B cell (primary cell): ENCODE data around the gene TLX1. TPM values are rescaled to one million over a fixed set of nuclear protein-coding genes. Genes with fewer than 3 reads are reported as not detected.

Experiments used
- ATAC-seq: fragments of 200-7000 bp; cut with Tn5 transposase; one replicate; pipeline ENCODE4 v1.10.0; 2021; ENCODE audit warnings: low read depth, mild to moderate bottlenecking, moderate number of reproducible peaks, moderate library complexity
- CTCF ChIA-PET: fragments of 350-600 bp; sonication (Branson Sonifier 250); formaldehyde crosslinking; loops from one replicate; lab custom pipeline; 2021; ENCODE audit warnings: antibody characterized with exemption, inconsistent platforms; lab: Charles Lee
- POLR2A ChIA-PET: fragments of 350-600 bp; sonication (Branson Sonifier 250); formaldehyde crosslinking; loops from one replicate; lab custom pipeline; 2021; ENCODE audit warnings: antibody characterized with exemption; lab: Charles Lee
- DNase-seq: peaks from one replicate; pipeline ENCODE4 v3.0.0; 2013
- H2AFZ ChIP-seq: 2 replicates; pipeline ENCODE4 v1.6.1; 2012; ENCODE audit warnings: mild to moderate bottlenecking, low read depth, low read length; ENCODE audit not compliant: insufficient read depth, poor library complexity, severe bottlenecking
- H3K27ac ChIP-seq, 2 donors: 1 replicate in 1 of 2; 2 replicates in 1 of 2; pipeline ENCODE4 v1.5.1; 2012 to 2013; ENCODE audit warnings: low read length in 2 of 2, mild to moderate bottlenecking in 2 of 2, moderate library complexity in 1 of 2
- H3K27me3 ChIP-seq, 4 experiments: fragments of 200-600 bp in 1 of 4; sonication (generic) in 1 of 4; replicated peaks in 1 of 4; 1 replicate in 2 of 4; 2 replicates in 2 of 4; pipeline versions ENCODE4 v1.6.1 to v1.7.0; 2013 to 2016; ENCODE audit warnings: low read length in 3 of 4, mild to moderate bottlenecking in 2 of 4, mixed read lengths in 1 of 4, moderate library complexity in 1 of 4; ENCODE audit not compliant: insufficient read depth in 4 of 4, control insufficient read depth in 3 of 4; ENCODE audit errors: control extremely low read depth in 1 of 4
- H3K36me3 ChIP-seq, 2 experiments: replicated peaks in 1 of 2; 1 replicate in 1 of 2; 2 replicates in 1 of 2; pipeline versions ENCODE4 v1.6.1 to v1.7.1; 2013; ENCODE audit warnings: low read length in 1 of 2; ENCODE audit not compliant: insufficient read depth in 2 of 2, control insufficient read depth in 1 of 2; ENCODE audit errors: control extremely low read depth in 1 of 2, extremely low read depth in 1 of 2
- H3K4me1 ChIP-seq, 2 donors: fragments of 200-600 bp in 1 of 2; sonication (generic) in 1 of 2; 1 replicate in 1 of 2; 2 replicates in 1 of 2; pipeline versions ENCODE4 v1.5.1 to v1.6.1; 2013 to 2017; ENCODE audit warnings: low read length in 2 of 2; ENCODE audit not compliant: control insufficient read depth in 2 of 2, insufficient read depth in 2 of 2
- H3K4me2 ChIP-seq: replicated peaks from 2 replicates; pipeline ENCODE3; 2012; ENCODE audit warnings: mild to moderate bottlenecking, low read depth, low read length; ENCODE audit not compliant: poor library complexity, severe bottlenecking
- H3K4me3 ChIP-seq, 5 experiments: fragments of 200-600 bp in 1 of 5; sonication (generic) in 1 of 5; 1 replicate in 3 of 5; 2 replicates in 2 of 5; pipeline versions ENCODE4 v1.5.1 to v1.7.0; 2011 to 2016; ENCODE audit warnings: low read length in 4 of 5, mild to moderate bottlenecking in 4 of 5, low read depth in 2 of 5, control low read depth in 1 of 5, moderate library complexity in 1 of 5; ENCODE audit not compliant: insufficient read depth in 1 of 5; ENCODE audit errors: control extremely low read depth in 1 of 5, extremely low read depth in 1 of 5
- H3K79me2 ChIP-seq: fragments of 200-600 bp; sonication (generic); one replicate; pipeline ENCODE4 v1.6.0; 2016; ENCODE audit warnings: low read length; ENCODE audit not compliant: control insufficient read depth, insufficient read depth
- H3K9ac ChIP-seq: fragments of 200-600 bp; sonication (generic); 2 replicates; pipeline ENCODE4 v1.6.1; 2017; ENCODE audit warnings: mild to moderate bottlenecking, low read length, moderate library complexity
- H3K9me3 ChIP-seq, 3 donors: one replicate each; pipeline versions ENCODE4 v1.6.1 to v1.7.1; 2013; ENCODE audit warnings: low read length in 2 of 3; ENCODE audit not compliant: control insufficient read depth in 2 of 3, insufficient read depth in 1 of 3; ENCODE audit errors: control extremely low read depth in 1 of 3
- H4K20me1 ChIP-seq: 2 replicates; pipeline ENCODE4 v1.6.0; 2012; ENCODE audit warnings: mild to moderate bottlenecking, low read length; ENCODE audit not compliant: insufficient read depth, control insufficient read depth, poor library complexity, severe bottlenecking
- H3K27ac Mint-ChIP-seq: one replicate; pipeline ENCODE4 v1.8.0; 2021; ENCODE audit warnings: mixed read lengths
- H3K27me3 Mint-ChIP-seq: one replicate; pipeline ENCODE4 v1.8.0; 2021; ENCODE audit warnings: mixed read lengths
- H3K4me1 Mint-ChIP-seq: one replicate; pipeline ENCODE4 v1.8.0; 2021; ENCODE audit warnings: mixed read lengths
- H3K4me3 Mint-ChIP-seq: one replicate; pipeline ENCODE4 v1.8.0; 2021; ENCODE audit warnings: mixed read lengths
- H3K9me3 Mint-ChIP-seq: one replicate; pipeline ENCODE4 v1.8.0; 2022; ENCODE audit warnings: mixed read lengths; ENCODE audit not compliant: insufficient read depth
- EZH2 ChIP-seq: IDR thresholded peaks from 2 replicates; pipeline ENCODE4 v1.6.1; 2012; ENCODE audit warnings: borderline replicate concordance, low read depth, mild to moderate bottlenecking, moderate library complexity, low read length; ENCODE audit not compliant: insufficient read depth, poor library complexity, severe bottlenecking
- WGBS: methylation state at CpG from one replicate; pipeline ENCODE4 v1.1.5; 2013; ENCODE audit warnings: missing lambda C conversion rate; ENCODE audit not compliant: insufficient coverage; 5-methylcytosine and 5-hydroxymethylcytosine counted together
- intact Hi-C: fragments of 100-400 bp; cut with micrococcal nuclease; formaldehyde crosslinking; loops from one replicate; pipeline ENCODE4 v1.10.0; 2022
- polyA plus RNA-seq: library from polyadenylated mRNA; depleted of rRNA; stranded (reverse); fragments of >200 nt; gene quantifications from 2 replicates; pipeline ENCODE4 v1.2.3, GENCODE V29; 2012
- total RNA-seq, 2 donors: library from RNA; stranded (reverse); fragments of 120-200 nt in 1 of 2; gene quantifications; 1 replicate in 1 of 2; 2 replicates in 1 of 2; pipeline versions ENCODE4 v1.2.3 to v1.2.4, GENCODE V29; 2013 to 2022
- TF ChIP-seq, protein P1 (sequence below): fragments of 200-600 bp; IDR thresholded peaks from one replicate; pipeline ENCODE4 v1.8.0; 2022; ENCODE audit warnings: antibody characterized with exemption, mild to moderate bottlenecking

The TLX1 gene
- total and polyA plus RNA-seq, 2 donors (not counting 1 experiment from before 2014, with no cell fraction given), result not detected

DNA sequence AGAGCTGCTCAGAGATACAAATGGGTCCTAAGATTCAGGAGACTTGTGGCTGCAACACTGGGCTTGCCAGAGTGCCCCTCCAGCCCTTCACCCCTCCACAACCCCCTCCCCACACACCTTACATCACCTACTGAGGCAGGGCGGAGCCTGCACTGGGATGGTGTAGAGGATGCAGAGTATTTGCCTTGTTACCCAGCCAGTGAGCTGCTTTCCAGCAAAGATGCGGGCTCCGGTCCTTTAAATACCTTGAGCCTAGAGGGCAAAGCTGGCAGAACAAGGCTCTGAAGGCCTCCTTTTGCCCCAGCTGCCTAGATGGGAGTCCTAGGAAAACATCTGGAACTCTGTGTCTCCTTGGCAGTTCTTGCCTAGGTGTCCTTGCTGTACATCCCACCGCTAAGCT is 34.7 kb upstream of the TLX1 start:
- no peak overlapping the region for H3K9ac ChIP-seq
- no peak overlapping the region for H3K4me2 ChIP-seq
- DNase-seq (no peak), ATAC-seq (no peak)
- no peaks in the 10 kb centered on the region for H3K79me2 ChIP-seq
- H3K27ac ChIP-seq, result no peak overlapping the region
- no peaks in the 10 kb centered on the region for H4K20me1 ChIP-seq
- peaks cover 0 to 12% (median 0%) of the 10 kb centered on the region in 3 donors for H3K9me3 ChIP-seq
- Mint-ChIP-seq H3K4me1 (peaks cover 2% of the 10 kb centered on the region), H3K4me3 (no peak overlapping the region), H3K27me3 (peaks cover 54% of the 10 kb centered on the region), H3K27ac (no peak overlapping the region), H3K9me3 (no peaks in the 10 kb centered on the region)
- TF ChIP-seq, protein P1, sequence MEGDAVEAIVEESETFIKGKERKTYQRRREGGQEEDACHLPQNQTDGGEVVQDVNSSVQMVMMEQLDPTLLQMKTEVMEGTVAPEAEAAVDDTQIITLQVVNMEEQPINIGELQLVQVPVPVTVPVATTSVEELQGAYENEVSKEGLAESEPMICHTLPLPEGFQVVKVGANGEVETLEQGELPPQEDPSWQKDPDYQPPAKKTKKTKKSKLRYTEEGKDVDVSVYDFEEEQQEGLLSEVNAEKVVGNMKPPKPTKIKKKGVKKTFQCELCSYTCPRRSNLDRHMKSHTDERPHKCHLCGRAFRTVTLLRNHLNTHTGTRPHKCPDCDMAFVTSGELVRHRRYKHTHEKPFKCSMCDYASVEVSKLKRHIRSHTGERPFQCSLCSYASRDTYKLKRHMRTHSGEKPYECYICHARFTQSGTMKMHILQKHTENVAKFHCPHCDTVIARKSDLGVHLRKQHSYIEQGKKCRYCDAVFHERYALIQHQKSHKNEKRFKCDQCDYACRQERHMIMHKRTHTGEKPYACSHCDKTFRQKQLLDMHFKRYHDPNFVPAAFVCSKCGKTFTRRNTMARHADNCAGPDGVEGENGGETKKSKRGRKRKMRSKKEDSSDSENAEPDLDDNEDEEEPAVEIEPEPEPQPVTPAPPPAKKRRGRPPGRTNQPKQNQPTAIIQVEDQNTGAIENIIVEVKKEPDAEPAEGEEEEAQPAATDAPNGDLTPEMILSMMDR, result no peak
- no peak for TF ChIP-seq EZH2
- ChIA-PET POLR2A (no interaction called here), CTCF (interaction anchor here (0.5 to 13.9 kb wide), 19 partner anchors 11 to 825 kb away, joined by 3 to 347 read pairs (median 5); no protein-coding TSS in a partner anchor)
- intact Hi-C loops, result loop anchor here (5.0 kb wide), 1 partner anchor 476 kb away; no protein-coding TSS in a partner anchor
- H3K27me3 ChIP-seq, result peaks cover 0 to 83% (median 8%) of the 10 kb centered on the region in 4 experiments
- H3K36me3 ChIP-seq, result no peaks in the 10 kb centered on the region
- H3K4me1 ChIP-seq, result no peaks in the 10 kb centered on the region
- no peak overlapping the region for H3K4me3 ChIP-seq
- H2AFZ ChIP-seq, result no peak overlapping the region
- 91% methylated on average over 4 of the region's 4 CpGs for WGBS

DNA sequence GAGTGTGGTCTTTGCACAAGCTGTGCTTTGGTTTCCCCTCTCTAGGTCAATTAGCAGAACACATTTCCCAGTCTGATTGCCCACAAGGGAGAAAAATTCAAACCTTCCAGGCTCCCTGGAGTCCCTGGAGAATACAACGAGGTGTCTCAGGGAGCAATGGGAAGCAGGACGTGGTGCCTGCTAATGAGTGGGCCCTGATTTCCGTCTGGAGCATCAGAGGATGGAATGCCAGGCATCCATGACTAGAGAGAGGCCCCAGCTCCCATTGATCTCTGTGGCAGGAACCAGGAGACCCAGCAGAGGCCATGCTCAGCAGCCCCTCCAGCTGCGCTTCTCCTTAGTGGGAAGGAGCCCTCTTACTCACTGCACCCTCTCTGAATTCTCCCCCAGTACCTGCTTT is 33.2 kb upstream of the TLX1 start:
- Histone ChIP-seq H3K27ac (no peak overlapping the region), H3K27me3 (peaks cover 0 to 82% (median 8%) of the 10 kb centered on the region in 4 experiments), H3K4me2 (no peak overlapping the region), H3K4me1 (no peaks in the 10 kb centered on the region), H4K20me1 (no peaks in the 10 kb centered on the region), H3K9me3 (peaks cover 0 to 12% (median 0%) of the 10 kb centered on the region in 3 donors), H3K4me3 (no peak overlapping the region), H3K36me3 (no peaks in the 10 kb centered on the region), H2AFZ (no peak overlapping the region), H3K9ac (no peak overlapping the region), H3K79me2 (no peaks in the 10 kb centered on the region)
- peaks cover 2% of the 10 kb centered on the region for H3K4me1 Mint-ChIP-seq
- POLR2A ChIA-PET, result no interaction called here
- 66% methylated on average over 4 of the region's 4 CpGs for WGBS
- no peaks in the 10 kb centered on the region for H3K9me3 Mint-ChIP-seq
- H3K27ac Mint-ChIP-seq, result no peak overlapping the region
- H3K4me3 Mint-ChIP-seq, result no peak overlapping the region
- ATAC-seq (no peak), DNase-seq (no peak)
- CTCF ChIA-PET, result interaction anchor here (1.2 to 13.9 kb wide), 9 partner anchors 9 to 66 kb away, joined by 3 to 347 read pairs (median 15); no protein-coding TSS in a partner anchor
- intact Hi-C loops, result loop anchor here (5.0 kb wide), 1 partner anchor 474 kb away; no protein-coding TSS in a partner anchor
- peaks cover 51% of the 10 kb centered on the region for H3K27me3 Mint-ChIP-seq
- TF ChIP-seq, protein P1, result no peak
- no peak for TF ChIP-seq EZH2
